Measurements from ENCODE around the gene EXOG. TPM values are rescaled to one million over a fixed set of nuclear protein-coding genes. Genes with fewer than 3 reads are reported as not detected.

The EXOG gene
- total and polyA plus RNA-seq, 2 of the 13 experiments (the other 11 are each of a cell fraction or from before 2014, with no cell fraction given): 5.5 to 9.5 TPM

- TF ChIP-seq ARID4A (CRISPR knock-in tag; IDR thresholded peaks at IDR 0.05; ENCODE audit: borderline replicate concordance): peak; percentile 81
- TF ChIP-seq PAXIP1 (CRISPR knock-in tag; conservative IDR thresholded peaks at IDR 0.05): peak; percentile 20; the same call in 1 of the 2 replicates
- TF ChIP-seq ZNF431 (CRISPR knock-in tag; IDR thresholded peaks at IDR 0.05; ENCODE audit: borderline replicate concordance, low read depth): 0 out of 2 replicates have a peak, but pooled peaks have one; percentile 19
- peak; percentile 49 for TF ChIP-seq U2AF1 (optimal IDR thresholded peaks at IDR 0.05; ENCODE audit: low read depth, low read length)
- peak; percentile 84; the same call in 1 of the 2 replicates for TF ChIP-seq ZNF788 (CRISPR knock-in tag; IDR thresholded peaks at IDR 0.05; ENCODE audit: borderline replicate concordance)
- 0 out of 2 replicates have a peak, but pooled peaks have one; percentile 25 for TF ChIP-seq ZSCAN29 (CRISPR knock-in tag; conservative IDR thresholded peaks at IDR 0.05)
- 0 out of 2 replicates have a peak, but pooled peaks have one; percentile 43 for TF ChIP-seq GMEB2 (CRISPR knock-in tag; IDR thresholded peaks at IDR 0.05; ENCODE audit: low read depth)
- TF ChIP-seq PRMT3 (CRISPR knock-in tag; IDR thresholded peaks at IDR 0.05; ENCODE audit: borderline replicate concordance, low read depth): 0 out of 2 replicates have a peak, but pooled peaks have one; percentile 4
- TF ChIP-seq SRSF9 (IDR thresholded peaks at IDR 0.05; ENCODE audit: borderline replicate concordance, insufficient read depth, low read depth, low read length, poor library complexity, severe bottlenecking): no peak
- peak; percentile 79 for TF ChIP-seq HDAC1 (CRISPR knock-in tag; IDR thresholded peaks at IDR 0.05)
- 0 out of 2 replicates have a peak, but pooled peaks have one; percentile 24 for TF ChIP-seq ZNF614 (CRISPR knock-in tag; IDR thresholded peaks at IDR 0.05; ENCODE audit: borderline replicate concordance)
- no peak for TF ChIP-seq NRL (CRISPR knock-in tag; IDR thresholded peaks at IDR 0.05; ENCODE audit: borderline replicate concordance)
- peak; percentile 50; the same call in 1 of the 2 replicates for TF ChIP-seq HOXA9 (CRISPR knock-in tag; IDR thresholded peaks at IDR 0.05; ENCODE audit: borderline replicate concordance)
- TF ChIP-seq TBX2 (CRISPR knock-in tag; IDR thresholded peaks at IDR 0.05; ENCODE audit: borderline replicate concordance): peak; percentile 77
- no peak for TF ChIP-seq ZNF263 (CRISPR knock-in tag; IDR thresholded peaks at IDR 0.05)
- TF ChIP-seq RELA (CRISPR knock-in tag; IDR thresholded peaks at IDR 0.05): 0 out of 2 replicates have a peak, but pooled peaks have one; percentile 42
- TF ChIP-seq SALL1 (CRISPR knock-in tag; IDR thresholded peaks at IDR 0.05): peak; percentile 11; the same call in 1 of the 2 replicates
Measured at GRCh38 chr3:38454884-38455638, 41.1 kb upstream of the EXOG start (continued).
